ENCODE data around the gene WDR53.
A peak's percentile ranks its signal among the peaks of the same experiment; 100 is the strongest.
"Not testable (repeated sequence)": the region's sequence is repeated elsewhere in the genome, so short reads cannot be mapped to it uniquely, and the experiment has no call there.

The WDR53 gene

GRCh38 chr3:196557236-196557635 lies 11.1 kb downstream of the WDR53 start:
- no peak for DNase-seq

GRCh38 chr3:196555295-196555694 lies 13.1 kb downstream of the WDR53 start:
- DNase-seq = no peak

- DNase-seq = no peak
Observed at GRCh38 chr3:196554205-196554604, 14.1 kb downstream of the WDR53 start.

GRCh38 chr3:196553551-196553950 lies 14.8 kb downstream of the WDR53 start:
- DNase-seq = no peak

GRCh38 chr3:196552253-196552652 lies 16.1 kb downstream of the WDR53 start:
- DNase-seq = no peak

- DNase-seq = not testable (repeated sequence)
Observed at GRCh38 chr3:196550172-196550571, 18.2 kb downstream of the WDR53 start.

GRCh38 chr3:196549312-196549711 lies 19.0 kb downstream of the WDR53 start:
- DNase-seq = not testable (repeated sequence)

GRCh38 chr3:196547067-196547466 lies 21.3 kb downstream of the WDR53 start:
- no peak for DNase-seq

- no peak for DNase-seq
Observed at GRCh38 chr3:196546537-196546936, 21.8 kb downstream of the WDR53 start.

- no peak for DNase-seq
Observed at GRCh38 chr3:196544491-196544992, 23.8 kb downstream of the WDR53 start.

- no peak for DNase-seq
Observed at GRCh38 chr3:196541684-196542445, 26.5 kb downstream of the WDR53 start.

GRCh38 chr3:196537319-196537984 lies 30.9 kb downstream of the WDR53 start:
- peak in 5 of 6 experiments; percentile 36 to 62 (median 47) for DNase-seq

GRCh38 chr3:196533260-196533681 lies 35.1 kb downstream of the WDR53 start:
- no peak for DNase-seq

GRCh38 chr3:196531418-196531817 lies 36.9 kb downstream of the WDR53 start:
- no peak for DNase-seq

GRCh38 chr3:196528639-196529233 lies 39.6 kb downstream of the WDR53 start:
- DNase-seq = peak in 5 of 6 experiments; percentile 19 to 75 (median 40)

- no peak for DNase-seq
Observed at GRCh38 chr3:196525141-196525540, 43.2 kb downstream of the WDR53 start.

- no peak for DNase-seq
Observed at GRCh38 chr3:196524527-196524926, 43.8 kb downstream of the WDR53 start.

- no peak for DNase-seq
Observed at GRCh38 chr3:196523841-196524240, 44.5 kb downstream of the WDR53 start.

GRCh38 chr3:196521291-196521690 lies 47.1 kb downstream of the WDR53 start:
- DNase-seq = not testable (repeated sequence)

- DNase-seq = peak in 2 of 6 experiments; percentile 4 to 6
Observed at GRCh38 chr3:196519718-196520082, 48.7 kb downstream of the WDR53 start.

- peak in 4 of 6 experiments; percentile 8 to 16 (median 11) for DNase-seq
Observed at GRCh38 chr3:196518966-196519717, 49.2 kb downstream of the WDR53 start.

- DNase-seq = no peak
Observed at GRCh38 chr3:196517919-196518318, 50.4 kb downstream of the WDR53 start.

Measured in stimulated activated naive CD4-positive, alpha-beta T cell (primary cell).